GM12874 (cell line): ENCODE measurements around the gene TRIM25.
A peak's percentile ranks its signal among the peaks of the same experiment; 100 is the strongest.

ENCODE experiments used
- TF ChIP-seq, protein P1 (sequence below): IDR thresholded peaks from 2 replicates; pipeline ENCODE4 v1.5.1; 2011; ENCODE audit warnings: low read depth, mild to moderate bottlenecking, control low read depth, low read length, moderate library complexity; ENCODE audit not compliant: insufficient read depth

TRIM25 gene, protein sequence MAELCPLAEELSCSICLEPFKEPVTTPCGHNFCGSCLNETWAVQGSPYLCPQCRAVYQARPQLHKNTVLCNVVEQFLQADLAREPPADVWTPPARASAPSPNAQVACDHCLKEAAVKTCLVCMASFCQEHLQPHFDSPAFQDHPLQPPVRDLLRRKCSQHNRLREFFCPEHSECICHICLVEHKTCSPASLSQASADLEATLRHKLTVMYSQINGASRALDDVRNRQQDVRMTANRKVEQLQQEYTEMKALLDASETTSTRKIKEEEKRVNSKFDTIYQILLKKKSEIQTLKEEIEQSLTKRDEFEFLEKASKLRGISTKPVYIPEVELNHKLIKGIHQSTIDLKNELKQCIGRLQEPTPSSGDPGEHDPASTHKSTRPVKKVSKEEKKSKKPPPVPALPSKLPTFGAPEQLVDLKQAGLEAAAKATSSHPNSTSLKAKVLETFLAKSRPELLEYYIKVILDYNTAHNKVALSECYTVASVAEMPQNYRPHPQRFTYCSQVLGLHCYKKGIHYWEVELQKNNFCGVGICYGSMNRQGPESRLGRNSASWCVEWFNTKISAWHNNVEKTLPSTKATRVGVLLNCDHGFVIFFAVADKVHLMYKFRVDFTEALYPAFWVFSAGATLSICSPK

DNA sequence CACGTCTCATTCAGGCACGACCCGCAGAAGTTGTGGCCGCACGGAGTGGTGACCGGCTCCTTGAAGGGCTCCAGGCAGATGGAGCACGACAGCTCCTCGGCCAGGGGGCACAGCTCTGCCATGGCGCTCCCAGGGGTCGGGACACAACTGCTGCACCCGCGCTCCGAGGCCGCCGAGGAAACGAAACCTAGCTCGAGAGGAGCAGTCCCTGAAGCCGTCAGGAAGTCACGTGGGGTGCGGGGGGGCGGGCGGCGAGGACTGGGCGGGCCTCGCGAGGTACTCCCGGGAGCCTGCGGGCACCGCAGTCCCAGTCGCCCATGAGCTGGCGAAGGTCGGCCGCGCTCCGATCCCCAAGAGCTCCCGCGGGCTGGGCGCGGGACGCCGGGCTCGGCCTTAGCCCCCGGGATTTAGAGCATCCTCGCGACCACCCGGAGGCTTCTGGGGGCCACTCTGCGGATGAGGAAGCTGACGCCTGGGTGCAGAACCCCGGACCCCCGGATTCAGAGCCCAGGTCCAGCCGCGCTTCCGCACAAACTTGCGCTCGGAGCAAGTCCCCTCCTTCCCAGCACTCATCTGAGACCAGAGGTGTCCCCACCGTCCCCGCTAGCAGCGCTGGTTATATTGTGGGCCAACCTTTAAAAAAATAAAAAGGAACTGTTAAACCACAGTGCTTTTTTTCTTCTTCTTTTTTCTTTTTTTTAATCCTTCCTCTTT lies at the start of gene TRIM25:
TRIM25 (minus strand) TSS at position 183 of the 714 bp plus-strand sequence; CDS start at position 122, 61 bp downstream.
- TF ChIP-seq, protein P1, sequence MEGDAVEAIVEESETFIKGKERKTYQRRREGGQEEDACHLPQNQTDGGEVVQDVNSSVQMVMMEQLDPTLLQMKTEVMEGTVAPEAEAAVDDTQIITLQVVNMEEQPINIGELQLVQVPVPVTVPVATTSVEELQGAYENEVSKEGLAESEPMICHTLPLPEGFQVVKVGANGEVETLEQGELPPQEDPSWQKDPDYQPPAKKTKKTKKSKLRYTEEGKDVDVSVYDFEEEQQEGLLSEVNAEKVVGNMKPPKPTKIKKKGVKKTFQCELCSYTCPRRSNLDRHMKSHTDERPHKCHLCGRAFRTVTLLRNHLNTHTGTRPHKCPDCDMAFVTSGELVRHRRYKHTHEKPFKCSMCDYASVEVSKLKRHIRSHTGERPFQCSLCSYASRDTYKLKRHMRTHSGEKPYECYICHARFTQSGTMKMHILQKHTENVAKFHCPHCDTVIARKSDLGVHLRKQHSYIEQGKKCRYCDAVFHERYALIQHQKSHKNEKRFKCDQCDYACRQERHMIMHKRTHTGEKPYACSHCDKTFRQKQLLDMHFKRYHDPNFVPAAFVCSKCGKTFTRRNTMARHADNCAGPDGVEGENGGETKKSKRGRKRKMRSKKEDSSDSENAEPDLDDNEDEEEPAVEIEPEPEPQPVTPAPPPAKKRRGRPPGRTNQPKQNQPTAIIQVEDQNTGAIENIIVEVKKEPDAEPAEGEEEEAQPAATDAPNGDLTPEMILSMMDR: no peak

DNA sequence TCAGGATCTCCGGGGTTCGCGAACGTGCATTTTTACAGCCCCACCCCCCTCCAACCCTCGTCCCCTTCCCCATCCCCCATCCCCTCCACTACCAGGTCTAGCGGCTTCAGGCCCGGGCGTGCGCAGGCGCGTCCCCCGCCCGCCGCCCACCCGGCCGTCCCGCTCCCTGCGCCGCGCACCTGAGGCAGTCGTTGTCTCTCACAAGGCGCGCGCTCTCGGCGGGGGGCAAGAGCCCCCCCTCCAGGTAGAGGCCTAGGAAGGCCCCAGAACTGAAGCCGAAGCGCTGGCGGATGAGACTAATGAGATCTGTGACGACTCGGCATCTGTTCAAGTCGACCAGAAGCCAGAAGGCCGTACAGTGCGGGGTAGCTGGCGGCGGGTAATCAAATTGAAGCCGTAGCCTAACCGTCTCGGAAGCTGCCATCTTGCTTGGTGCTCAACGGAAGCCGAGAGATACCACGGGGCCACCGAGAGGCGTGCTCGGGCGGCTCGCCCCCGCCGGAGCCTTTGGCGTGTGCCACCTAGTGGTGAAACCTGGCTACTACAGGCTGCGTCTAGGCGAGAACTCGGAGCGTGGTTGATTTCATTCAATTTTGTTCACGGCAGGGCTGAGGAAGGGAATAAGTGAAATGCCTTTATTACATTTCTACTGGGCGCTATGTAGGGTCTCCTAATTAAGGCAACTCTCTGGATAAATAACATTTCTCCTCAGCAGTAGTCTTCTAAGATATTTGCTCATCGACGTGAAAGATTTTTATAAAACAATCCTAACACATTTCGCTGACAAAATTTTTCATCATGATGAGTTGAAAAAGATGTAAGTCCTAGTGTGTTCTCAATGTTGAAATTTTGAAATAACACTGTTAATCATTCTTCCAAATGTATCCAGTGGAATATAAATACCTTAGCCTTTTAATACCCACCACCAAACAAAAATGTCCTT lies 47.0 kb upstream of the TRIM25 start, which contains the start of gene COIL:
COIL (minus strand) TSS at position 455 of the 943 bp plus-strand sequence; CDS start at position 424, 31 bp downstream.
- TF ChIP-seq, protein P1: peak; percentile 98

DNA sequence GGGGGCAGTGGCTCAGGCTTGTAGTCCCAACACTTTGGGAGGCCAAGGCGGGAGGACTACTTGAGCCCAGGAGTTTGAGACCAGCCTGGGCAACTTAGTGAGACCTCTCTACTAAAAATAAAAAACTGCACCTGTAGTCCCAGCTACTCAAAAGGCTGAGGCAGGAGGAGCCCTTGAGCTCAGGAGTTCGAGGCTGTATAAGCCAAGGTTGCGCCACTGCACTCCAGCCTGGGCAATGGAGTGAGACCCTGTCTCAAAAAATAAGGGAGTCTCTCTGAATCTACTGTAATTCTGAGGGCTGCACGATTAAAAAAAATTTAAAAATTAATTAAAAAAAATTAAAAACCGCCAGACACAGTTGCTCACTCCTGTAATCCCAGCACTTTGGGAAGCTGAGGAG lies 43.1 kb upstream of the TRIM25 start:
- TF ChIP-seq, protein P1: no peak

DNA sequence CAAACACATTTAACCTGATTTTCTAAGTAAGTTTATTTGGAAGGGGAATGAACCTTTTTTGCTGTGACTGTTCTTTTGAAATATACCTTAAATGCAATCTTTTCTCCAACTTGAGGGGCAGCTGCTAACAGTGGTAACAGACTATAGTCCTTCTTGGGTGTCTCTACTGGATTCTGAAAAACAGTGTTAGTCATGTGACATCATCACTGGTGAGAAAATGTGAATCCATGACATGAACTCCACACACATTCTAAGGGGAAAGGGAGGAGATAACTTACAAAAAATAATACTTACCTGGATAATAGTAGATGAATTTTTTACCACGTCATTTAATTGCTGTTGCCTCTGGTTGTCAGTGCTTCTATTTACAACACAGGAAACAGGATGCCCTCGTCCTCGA lies 35.7 kb upstream of the TRIM25 start:
- TF ChIP-seq, protein P1: no peak

DNA sequence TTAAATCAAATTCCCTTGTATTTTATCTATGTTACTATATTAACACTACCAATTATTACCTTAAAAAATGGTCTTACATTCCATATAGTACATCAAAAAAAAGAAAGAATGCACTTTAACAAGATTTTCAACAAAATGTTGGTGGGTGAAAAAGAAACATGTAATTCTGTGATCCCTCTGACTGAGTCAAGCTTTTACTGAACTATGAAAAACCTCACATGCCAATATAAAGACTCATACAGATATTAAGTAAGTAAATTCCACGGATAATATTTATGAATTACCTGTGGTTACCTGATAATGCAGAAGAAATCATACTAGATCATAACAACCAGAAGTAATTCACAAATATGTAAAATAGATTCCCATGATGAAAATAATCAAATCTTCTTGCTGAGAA lies 34.6 kb upstream of the TRIM25 start:
- TF ChIP-seq, protein P1: no peak

DNA sequence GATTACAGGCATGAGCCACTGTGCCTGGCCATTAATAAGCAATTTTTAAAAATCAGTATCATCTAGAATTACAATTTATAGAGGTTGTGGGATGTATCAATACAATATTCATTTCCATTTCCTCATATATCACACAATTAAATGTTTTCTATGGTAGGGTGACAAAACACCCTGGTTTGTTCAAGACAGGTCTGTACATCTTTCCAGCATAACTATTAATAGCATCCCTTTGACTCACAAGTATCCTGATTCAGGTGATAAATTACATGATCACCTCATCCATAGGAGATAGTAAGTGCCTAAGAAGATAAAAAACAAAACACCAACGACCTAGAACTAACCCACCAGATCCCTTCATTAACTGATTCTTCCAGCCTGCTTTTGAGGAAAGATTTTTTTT lies 33.9 kb upstream of the TRIM25 start:
- TF ChIP-seq, protein P1: no peak
